ENCODE results near the gene CHRNB1. TPM values are rescaled to one million over a fixed set of nuclear protein-coding genes. Genes with fewer than 3 reads are reported as not detected.
"Not testable (repeated sequence)": the region's sequence is repeated elsewhere in the genome, so short reads cannot be mapped to it uniquely, and the experiment has no call there.

The CHRNB1 gene
- total and polyA plus RNA-seq, 2 experiments from 2014 or later, result 11.1 to 11.2 TPM

DNA sequence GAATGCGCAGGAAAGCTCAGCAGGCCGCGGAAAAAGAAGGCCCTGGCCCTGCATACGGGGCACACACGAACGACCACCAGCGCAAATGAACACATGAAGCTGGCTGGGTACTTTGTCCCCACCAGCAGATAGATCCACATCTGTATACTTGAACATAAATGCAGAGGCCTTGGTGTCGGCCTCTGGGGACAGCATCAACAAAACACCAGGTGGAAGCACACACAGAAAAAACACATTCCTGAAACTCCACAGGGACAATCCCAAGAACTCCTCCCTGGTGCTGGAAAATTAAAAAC is 35.2 kb downstream of the CHRNB1 start:
- no peaks in the 10 kb centered on the region for H3K9me2 ChIP-seq (ENCODE audit: insufficient read depth)
- H3K36me3 Mint-ChIP-seq (ENCODE audit: low read depth), result peaks cover 7% of the 10 kb centered on the region; the same call in 2 of the 3 replicates
- peaks cover 8% of the 10 kb centered on the region; the same call in 1 of the 2 replicates for H4K20me1 ChIP-seq (replicated peaks; ENCODE audit: insufficient read depth)
- H3K4me1 ChIP-seq (ENCODE audit: insufficient read depth), result peaks cover 21% of the 10 kb centered on the region
- peak overlapping the region; percentile 91 for H3K27ac Mint-ChIP-seq
- peak overlapping the region; percentile 81 for H3K27ac ChIP-seq (ENCODE audit: low read depth)
- H3K4me1 Mint-ChIP-seq, result peaks cover 52% of the 10 kb centered on the region
- peaks cover 52% of the 10 kb centered on the region for H3K79me2 ChIP-seq (replicated peaks; ENCODE audit: insufficient read depth)
- TF ChIP-seq, protein P1, sequence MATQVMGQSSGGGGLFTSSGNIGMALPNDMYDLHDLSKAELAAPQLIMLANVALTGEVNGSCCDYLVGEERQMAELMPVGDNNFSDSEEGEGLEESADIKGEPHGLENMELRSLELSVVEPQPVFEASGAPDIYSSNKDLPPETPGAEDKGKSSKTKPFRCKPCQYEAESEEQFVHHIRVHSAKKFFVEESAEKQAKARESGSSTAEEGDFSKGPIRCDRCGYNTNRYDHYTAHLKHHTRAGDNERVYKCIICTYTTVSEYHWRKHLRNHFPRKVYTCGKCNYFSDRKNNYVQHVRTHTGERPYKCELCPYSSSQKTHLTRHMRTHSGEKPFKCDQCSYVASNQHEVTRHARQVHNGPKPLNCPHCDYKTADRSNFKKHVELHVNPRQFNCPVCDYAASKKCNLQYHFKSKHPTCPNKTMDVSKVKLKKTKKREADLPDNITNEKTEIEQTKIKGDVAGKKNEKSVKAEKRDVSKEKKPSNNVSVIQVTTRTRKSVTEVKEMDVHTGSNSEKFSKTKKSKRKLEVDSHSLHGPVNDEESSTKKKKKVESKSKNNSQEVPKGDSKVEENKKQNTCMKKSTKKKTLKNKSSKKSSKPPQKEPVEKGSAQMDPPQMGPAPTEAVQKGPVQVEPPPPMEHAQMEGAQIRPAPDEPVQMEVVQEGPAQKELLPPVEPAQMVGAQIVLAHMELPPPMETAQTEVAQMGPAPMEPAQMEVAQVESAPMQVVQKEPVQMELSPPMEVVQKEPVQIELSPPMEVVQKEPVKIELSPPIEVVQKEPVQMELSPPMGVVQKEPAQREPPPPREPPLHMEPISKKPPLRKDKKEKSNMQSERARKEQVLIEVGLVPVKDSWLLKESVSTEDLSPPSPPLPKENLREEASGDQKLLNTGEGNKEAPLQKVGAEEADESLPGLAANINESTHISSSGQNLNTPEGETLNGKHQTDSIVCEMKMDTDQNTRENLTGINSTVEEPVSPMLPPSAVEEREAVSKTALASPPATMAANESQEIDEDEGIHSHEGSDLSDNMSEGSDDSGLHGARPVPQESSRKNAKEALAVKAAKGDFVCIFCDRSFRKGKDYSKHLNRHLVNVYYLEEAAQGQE (IDR thresholded peaks at IDR 0.05; ENCODE audit: unreplicated experiment), result no peak
- TF ChIP-seq STAT1 (IDR thresholded peaks at IDR 0.05; ENCODE audit: unreplicated experiment) (no peak), NANOG (IDR thresholded peaks at IDR 0.05; ENCODE audit: borderline replicate concordance) (no peak), ZNF331 (CRISPR knock-in tag; IDR thresholded peaks at IDR 0.05; ENCODE audit: low read depth) (no peak), EZH2 (IDR thresholded peaks at IDR 0.05; ENCODE audit: low read depth, unreplicated experiment) (no peak), JUNB (IDR thresholded peaks at IDR 0.05; ENCODE audit: unreplicated experiment) (no peak)
- TF ChIP-seq, protein P2, sequence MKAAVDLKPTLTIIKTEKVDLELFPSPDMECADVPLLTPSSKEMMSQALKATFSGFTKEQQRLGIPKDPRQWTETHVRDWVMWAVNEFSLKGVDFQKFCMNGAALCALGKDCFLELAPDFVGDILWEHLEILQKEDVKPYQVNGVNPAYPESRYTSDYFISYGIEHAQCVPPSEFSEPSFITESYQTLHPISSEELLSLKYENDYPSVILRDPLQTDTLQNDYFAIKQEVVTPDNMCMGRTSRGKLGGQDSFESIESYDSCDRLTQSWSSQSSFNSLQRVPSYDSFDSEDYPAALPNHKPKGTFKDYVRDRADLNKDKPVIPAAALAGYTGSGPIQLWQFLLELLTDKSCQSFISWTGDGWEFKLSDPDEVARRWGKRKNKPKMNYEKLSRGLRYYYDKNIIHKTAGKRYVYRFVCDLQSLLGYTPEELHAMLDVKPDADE (IDR thresholded peaks at IDR 0.05), result no peak
- TF ChIP-seq, protein P3, sequence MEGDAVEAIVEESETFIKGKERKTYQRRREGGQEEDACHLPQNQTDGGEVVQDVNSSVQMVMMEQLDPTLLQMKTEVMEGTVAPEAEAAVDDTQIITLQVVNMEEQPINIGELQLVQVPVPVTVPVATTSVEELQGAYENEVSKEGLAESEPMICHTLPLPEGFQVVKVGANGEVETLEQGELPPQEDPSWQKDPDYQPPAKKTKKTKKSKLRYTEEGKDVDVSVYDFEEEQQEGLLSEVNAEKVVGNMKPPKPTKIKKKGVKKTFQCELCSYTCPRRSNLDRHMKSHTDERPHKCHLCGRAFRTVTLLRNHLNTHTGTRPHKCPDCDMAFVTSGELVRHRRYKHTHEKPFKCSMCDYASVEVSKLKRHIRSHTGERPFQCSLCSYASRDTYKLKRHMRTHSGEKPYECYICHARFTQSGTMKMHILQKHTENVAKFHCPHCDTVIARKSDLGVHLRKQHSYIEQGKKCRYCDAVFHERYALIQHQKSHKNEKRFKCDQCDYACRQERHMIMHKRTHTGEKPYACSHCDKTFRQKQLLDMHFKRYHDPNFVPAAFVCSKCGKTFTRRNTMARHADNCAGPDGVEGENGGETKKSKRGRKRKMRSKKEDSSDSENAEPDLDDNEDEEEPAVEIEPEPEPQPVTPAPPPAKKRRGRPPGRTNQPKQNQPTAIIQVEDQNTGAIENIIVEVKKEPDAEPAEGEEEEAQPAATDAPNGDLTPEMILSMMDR (conservative IDR thresholded peaks at IDR 0.05; ENCODE audit: low read depth in 2 of 2), result no peak
- TF ChIP-seq, protein P4, sequence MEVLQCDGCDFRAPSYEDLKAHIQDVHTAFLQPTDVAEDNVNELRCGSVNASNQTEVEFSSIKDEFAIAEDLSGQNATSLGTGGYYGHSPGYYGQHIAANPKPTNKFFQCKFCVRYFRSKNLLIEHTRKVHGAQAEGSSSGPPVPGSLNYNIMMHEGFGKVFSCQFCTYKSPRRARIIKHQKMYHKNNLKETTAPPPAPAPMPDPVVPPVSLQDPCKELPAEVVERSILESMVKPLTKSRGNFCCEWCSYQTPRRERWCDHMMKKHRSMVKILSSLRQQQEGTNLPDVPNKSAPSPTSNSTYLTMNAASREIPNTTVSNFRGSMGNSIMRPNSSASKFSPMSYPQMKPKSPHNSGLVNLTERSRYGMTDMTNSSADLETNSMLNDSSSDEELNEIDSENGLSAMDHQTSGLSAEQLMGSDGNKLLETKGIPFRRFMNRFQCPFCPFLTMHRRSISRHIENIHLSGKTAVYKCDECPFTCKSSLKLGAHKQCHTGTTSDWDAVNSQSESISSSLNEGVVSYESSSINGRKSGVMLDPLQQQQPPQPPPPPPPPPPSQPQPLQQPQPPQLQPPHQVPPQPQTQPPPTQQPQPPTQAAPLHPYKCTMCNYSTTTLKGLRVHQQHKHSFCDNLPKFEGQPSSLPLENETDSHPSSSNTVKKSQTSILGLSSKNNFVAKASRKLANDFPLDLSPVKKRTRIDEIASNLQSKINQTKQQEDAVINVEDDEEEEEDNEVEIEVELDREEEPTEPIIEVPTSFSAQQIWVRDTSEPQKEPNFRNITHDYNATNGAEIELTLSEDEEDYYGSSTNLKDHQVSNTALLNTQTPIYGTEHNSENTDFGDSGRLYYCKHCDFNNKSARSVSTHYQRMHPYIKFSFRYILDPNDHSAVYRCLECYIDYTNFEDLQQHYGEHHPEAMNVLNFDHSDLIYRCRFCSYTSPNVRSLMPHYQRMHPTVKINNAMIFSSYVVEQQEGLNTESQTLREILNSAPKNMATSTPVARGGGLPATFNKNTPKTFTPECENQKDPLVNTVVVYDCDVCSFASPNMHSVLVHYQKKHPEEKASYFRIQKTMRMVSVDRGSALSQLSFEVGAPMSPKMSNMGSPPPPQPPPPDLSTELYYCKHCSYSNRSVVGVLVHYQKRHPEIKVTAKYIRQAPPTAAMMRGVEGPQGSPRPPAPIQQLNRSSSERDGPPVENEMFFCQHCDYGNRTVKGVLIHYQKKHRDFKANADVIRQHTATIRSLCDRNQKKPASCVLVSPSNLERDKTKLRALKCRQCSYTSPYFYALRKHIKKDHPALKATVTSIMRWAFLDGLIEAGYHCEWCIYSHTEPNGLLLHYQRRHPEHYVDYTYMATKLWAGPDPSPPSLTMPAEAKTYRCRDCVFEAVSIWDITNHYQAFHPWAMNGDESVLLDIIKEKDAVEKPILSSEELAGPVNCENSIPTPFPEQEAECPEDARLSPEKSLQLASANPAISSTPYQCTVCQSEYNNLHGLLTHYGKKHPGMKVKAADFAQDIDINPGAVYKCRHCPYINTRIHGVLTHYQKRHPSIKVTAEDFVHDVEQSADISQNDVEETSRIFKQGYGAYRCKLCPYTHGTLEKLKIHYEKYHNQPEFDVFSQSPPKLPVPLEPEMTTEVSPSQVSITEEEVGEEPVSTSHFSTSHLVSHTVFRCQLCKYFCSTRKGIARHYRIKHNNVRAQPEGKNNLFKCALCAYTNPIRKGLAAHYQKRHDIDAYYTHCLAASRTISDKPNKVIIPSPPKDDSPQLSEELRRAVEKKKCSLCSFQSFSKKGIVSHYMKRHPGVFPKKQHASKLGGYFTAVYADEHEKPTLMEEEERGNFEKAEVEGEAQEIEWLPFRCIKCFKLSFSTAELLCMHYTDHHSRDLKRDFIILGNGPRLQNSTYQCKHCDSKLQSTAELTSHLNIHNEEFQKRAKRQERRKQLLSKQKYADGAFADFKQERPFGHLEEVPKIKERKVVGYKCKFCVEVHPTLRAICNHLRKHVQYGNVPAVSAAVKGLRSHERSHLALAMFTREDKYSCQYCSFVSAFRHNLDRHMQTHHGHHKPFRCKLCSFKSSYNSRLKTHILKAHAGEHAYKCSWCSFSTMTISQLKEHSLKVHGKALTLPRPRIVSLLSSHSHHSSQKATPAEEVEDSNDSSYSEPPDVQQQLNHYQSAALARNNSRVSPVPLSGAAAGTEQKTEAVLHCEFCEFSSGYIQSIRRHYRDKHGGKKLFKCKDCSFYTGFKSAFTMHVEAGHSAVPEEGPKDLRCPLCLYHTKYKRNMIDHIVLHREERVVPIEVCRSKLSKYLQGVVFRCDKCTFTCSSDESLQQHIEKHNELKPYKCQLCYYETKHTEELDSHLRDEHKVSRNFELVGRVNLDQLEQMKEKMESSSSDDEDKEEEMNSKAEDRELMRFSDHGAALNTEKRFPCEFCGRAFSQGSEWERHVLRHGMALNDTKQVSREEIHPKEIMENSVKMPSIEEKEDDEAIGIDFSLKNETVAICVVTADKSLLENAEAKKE (CRISPR knock-in tag; IDR thresholded peaks at IDR 0.05), result no peak
- 0 out of 2 replicates have a peak, but pooled peaks cover 4% of the 10 kb centered on the region for H3F3A ChIP-seq (replicated peaks; ENCODE audit: low read depth)
- H3K27me3 Mint-ChIP-seq (ENCODE audit: insufficient read depth, low read depth, poor library complexity), result peaks cover 27% of the 10 kb centered on the region
- peak overlapping the region; percentile 84 for H3K4me3 ChIP-seq
- DNase-seq (ENCODE audit: low spot score) (peak; percentile 38), ATAC-seq (no peak)
- H3K4me2 ChIP-seq, result peak overlapping the region; percentile 96
- H3K9me3 Mint-ChIP-seq, result no peaks in the 10 kb centered on the region; the same call in 1 of the 3 replicates
- H3K4me3 Mint-ChIP-seq, result peak overlapping the region; percentile 96
- H3K36me3 ChIP-seq (ENCODE audit: insufficient read depth), result no peaks in the 10 kb centered on the region
- no peaks in the 10 kb centered on the region for H3K27me3 ChIP-seq (ENCODE audit: insufficient read depth)
- peak overlapping the region; percentile 94 for H2AFZ ChIP-seq

DNA sequence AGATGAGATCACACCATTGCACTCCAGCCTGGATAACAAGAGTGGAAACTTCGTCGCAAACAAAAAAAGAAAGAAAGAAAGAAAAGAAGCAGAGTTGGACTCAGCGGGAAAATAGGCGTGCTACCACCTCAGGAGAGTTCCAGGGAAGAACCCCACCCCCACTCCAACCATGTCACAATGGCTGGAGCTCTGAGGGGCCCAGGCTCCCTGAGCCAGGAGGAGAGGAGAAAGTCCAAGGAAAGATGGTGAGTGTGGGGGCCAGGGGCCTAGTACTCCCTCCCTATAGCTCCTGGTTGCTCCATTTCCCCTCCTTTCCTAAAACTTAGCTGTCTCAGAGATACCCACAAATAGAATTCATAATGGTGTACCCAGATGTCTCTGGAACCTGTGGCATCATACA is 36.4 kb downstream of the CHRNB1 start, which contains the start of gene SLC35G6:
TSS of gene SLC35G6 (plus strand) at position 172 of the 400 bp plus-strand sequence. CDS start at position 243, 71 bp downstream.
- not testable (repeated sequence) for H4K20me1 ChIP-seq (replicated peaks; ENCODE audit: insufficient read depth); DNase-seq (ENCODE audit: low spot score); H3K9me2 ChIP-seq (ENCODE audit: insufficient read depth); H3K36me3 ChIP-seq (ENCODE audit: insufficient read depth); H3K27me3 ChIP-seq (ENCODE audit: insufficient read depth); H3K27ac Mint-ChIP-seq; H3K9me3 Mint-ChIP-seq; ATAC-seq
- Histone ChIP-seq H3F3A (replicated peaks; ENCODE audit: low read depth) (peaks cover 10% of the 10 kb centered on the region; the same call in 1 of the 2 replicates), H3K4me3 (peak within 1 kb of the TSS; percentile 84), H3K4me1 (ENCODE audit: insufficient read depth) (peaks cover 28% of the 10 kb centered on the region), H3K27ac (ENCODE audit: low read depth) (peak within 1 kb of the TSS; percentile 81), H3K79me2 (replicated peaks; ENCODE audit: insufficient read depth) (peaks cover 52% of the 10 kb centered on the region), H2AFZ (peak within 1 kb of the TSS; percentile 94), H3K4me2 (peak within 1 kb of the TSS; percentile 96)
- peaks cover 33% of the 10 kb centered on the region for H3K27me3 Mint-ChIP-seq (ENCODE audit: insufficient read depth, low read depth, poor library complexity)
- H3K4me3 Mint-ChIP-seq, result peak within 1 kb of the TSS; percentile 96
- H3K4me1 Mint-ChIP-seq, result peaks cover 60% of the 10 kb centered on the region
- peaks cover 13% of the 10 kb centered on the region for H3K36me3 Mint-ChIP-seq (ENCODE audit: low read depth)

All from GM23338 (cell line).